ENCODE measurements around the gene C5orf22. TPM values are rescaled to one million over a fixed set of nuclear protein-coding genes. Genes with fewer than 3 reads are reported as not detected.

Gene C5orf22
- total and polyA plus RNA-seq, 4 donors: 4.6 to 10.3 (median 7.0) TPM

- H3K27me3 ChIP-seq (ENCODE audit: control insufficient read depth in 4 of 4, insufficient read depth in 4 of 4, low read length in 3 of 4): peaks cover 0 to 3% (median 0%) of the 10 kb centered on the region in 4 donors
- no peaks in the 10 kb centered on the region for H3K9me3 ChIP-seq (ENCODE audit: control insufficient read depth in 4 of 4, low read length in 3 of 4)
- no peaks in the 10 kb centered on the region for H3K4me1 ChIP-seq (ENCODE audit: control insufficient read depth in 4 of 4, insufficient read depth in 4 of 4, low read length in 3 of 4)
- H3K9ac ChIP-seq (ENCODE audit: low read depth in 1 of 2, low read length in 2 of 2): no peak overlapping the region
- WGBS: 59% methylated on average over 1 of the region's 1 CpG
- no peaks in the 10 kb centered on the region for H3K36me3 ChIP-seq (ENCODE audit: control insufficient read depth in 4 of 4, insufficient read depth in 3 of 4, low read depth in 1 of 4, low read length in 3 of 4)
- H3K4me3 ChIP-seq (ENCODE audit: low read depth in 1 of 3, low read length in 3 of 3): no peak overlapping the region
- H3K27ac ChIP-seq (ENCODE audit: low read depth in 1 of 2, low read length in 2 of 2): no peak overlapping the region
- DNase-seq (ENCODE audit: low spot score): no peak
- TF ChIP-seq RAD21 (IDR thresholded peaks at IDR 0.05) (no peak), RXRA (IDR thresholded peaks at IDR 0.05) (no peak), JUND (IDR thresholded peaks at IDR 0.05) (no peak), ATF3 (IDR thresholded peaks at IDR 0.05) (no peak), HNF4G (IDR thresholded peaks at IDR 0.05) (no peak), HNF4A (conservative IDR thresholded peaks at IDR 0.05) (no peak), FOXA1 (IDR thresholded peaks at IDR 0.05) (no peak), NR2F2 (IDR thresholded peaks at IDR 0.05) (no peak), GABPA (IDR thresholded peaks at IDR 0.05 in 1 of 2, conservative IDR thresholded peaks at IDR 0.05 in 1 of 2) (no peak), EGR1 (IDR thresholded peaks at IDR 0.05; ENCODE audit: low read depth in 2 of 2) (no peak), TAF1 (conservative IDR thresholded peaks at IDR 0.05) (no peak), YY1 (IDR thresholded peaks at IDR 0.05) (no peak), REST (IDR thresholded peaks at IDR 0.05) (no peak), MAX (IDR thresholded peaks at IDR 0.05) (no peak), CTCF (IDR thresholded peaks at IDR 0.05; ENCODE audit: low read depth, low read length, missing input control) (no peak), ZBTB33 (IDR thresholded peaks at IDR 0.05) (no peak), SP1 (IDR thresholded peaks at IDR 0.05) (no peak), FOXA2 (IDR thresholded peaks at IDR 0.05) (no peak)
Measured at GRCh38 chr5:31596354-31596753, 64.3 kb downstream of the C5orf22 start.

All from liver (tissue), 9 donors.